ENCODE results near the gene ACSF3. TPM values are rescaled to one million over a fixed set of nuclear protein-coding genes. Genes with fewer than 3 reads are reported as not detected.

ACSF3 gene
- total RNA-seq, 3 donors from 2014 or later (not counting 1 experiment from before 2014, with no cell fraction given) = 45.0 to 71.4 (median 51.6) TPM

DNA sequence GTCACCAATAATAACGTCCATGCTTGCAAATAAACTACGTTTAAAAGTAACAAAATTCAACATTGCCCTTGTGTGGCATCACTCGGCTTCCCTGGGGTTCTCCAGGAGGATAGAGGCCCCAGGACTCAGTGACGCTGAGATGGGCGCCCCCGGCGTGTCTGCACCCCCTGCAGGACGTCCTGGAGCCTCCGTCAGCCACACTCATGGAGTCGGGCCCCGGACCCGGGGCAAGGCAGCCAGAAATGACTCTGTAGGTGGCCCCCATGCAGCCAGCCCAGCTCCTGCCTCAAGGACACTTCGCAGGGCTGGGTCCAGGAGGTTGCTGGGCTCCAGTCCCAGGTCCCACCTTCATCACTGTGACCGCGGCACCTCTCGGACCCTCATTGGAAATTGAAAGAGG lies 16.6 kb upstream of the ACSF3 start:
- DNase-seq (no peak), ATAC-seq (no peak)
- no peaks in the 10 kb centered on the region for H3K36me3 ChIP-seq (ENCODE audit: control insufficient read depth, insufficient read depth, low read length)
- intact Hi-C loops (cut with micrococcal nuclease) = no loop called here
- H3K27ac Mint-ChIP-seq = no peak overlapping the region
- no peaks in the 10 kb centered on the region for H3K9me3 ChIP-seq (ENCODE audit: control insufficient read depth, insufficient read depth, low read length)
- H3K4me3 ChIP-seq (ENCODE audit: low read length) = no peak overlapping the region
- no peaks in the 10 kb centered on the region for H3K9me3 Mint-ChIP-seq
- H3K27me3 Mint-ChIP-seq (ENCODE audit: low read depth in 2 of 2) = no peaks in the 10 kb centered on the region
- H3K4me1 Mint-ChIP-seq = no peaks in the 10 kb centered on the region
- H3K36me3 Mint-ChIP-seq = no peaks in the 10 kb centered on the region
- H3K4me3 Mint-ChIP-seq = no peak overlapping the region
- no peak overlapping the region for H3K27ac ChIP-seq (ENCODE audit: low read length)
- no peaks in the 10 kb centered on the region for H3K27me3 ChIP-seq (ENCODE audit: control insufficient read depth, insufficient read depth, low read length)
- WGBS (ENCODE audit: insufficient coverage) = 93% methylated on average over 16 of the region's 16 CpGs
- TF ChIP-seq, protein P1, sequence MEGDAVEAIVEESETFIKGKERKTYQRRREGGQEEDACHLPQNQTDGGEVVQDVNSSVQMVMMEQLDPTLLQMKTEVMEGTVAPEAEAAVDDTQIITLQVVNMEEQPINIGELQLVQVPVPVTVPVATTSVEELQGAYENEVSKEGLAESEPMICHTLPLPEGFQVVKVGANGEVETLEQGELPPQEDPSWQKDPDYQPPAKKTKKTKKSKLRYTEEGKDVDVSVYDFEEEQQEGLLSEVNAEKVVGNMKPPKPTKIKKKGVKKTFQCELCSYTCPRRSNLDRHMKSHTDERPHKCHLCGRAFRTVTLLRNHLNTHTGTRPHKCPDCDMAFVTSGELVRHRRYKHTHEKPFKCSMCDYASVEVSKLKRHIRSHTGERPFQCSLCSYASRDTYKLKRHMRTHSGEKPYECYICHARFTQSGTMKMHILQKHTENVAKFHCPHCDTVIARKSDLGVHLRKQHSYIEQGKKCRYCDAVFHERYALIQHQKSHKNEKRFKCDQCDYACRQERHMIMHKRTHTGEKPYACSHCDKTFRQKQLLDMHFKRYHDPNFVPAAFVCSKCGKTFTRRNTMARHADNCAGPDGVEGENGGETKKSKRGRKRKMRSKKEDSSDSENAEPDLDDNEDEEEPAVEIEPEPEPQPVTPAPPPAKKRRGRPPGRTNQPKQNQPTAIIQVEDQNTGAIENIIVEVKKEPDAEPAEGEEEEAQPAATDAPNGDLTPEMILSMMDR (IDR thresholded peaks at IDR 0.05) = no peak
- no peaks in the 10 kb centered on the region for H3K4me1 ChIP-seq (ENCODE audit: control insufficient read depth, insufficient read depth, low read length)

DNA sequence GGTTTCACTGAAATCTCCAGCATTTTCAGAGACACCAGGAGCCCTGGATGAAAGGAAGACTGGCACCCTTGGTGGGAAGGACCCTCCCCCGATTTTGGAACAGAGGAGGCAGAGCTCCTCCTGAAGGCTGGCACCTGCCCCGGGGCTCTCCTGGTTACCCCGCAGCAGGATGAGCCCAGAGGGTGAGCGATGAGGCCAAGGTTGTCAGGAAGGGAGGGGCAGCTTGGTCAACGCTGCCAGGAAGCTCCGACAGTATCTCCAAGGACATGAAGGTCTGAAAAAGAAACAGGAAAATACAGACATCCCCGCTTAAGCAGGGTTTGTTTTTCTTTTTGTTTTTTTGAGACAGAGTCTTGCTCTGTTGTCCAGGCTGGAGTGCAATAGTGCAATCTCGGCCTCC lies 15.5 kb upstream of the ACSF3 start:
- 88% methylated on average over 8 of the region's 8 CpGs for WGBS (ENCODE audit: insufficient coverage)
- DNase-seq (no peak), ATAC-seq (no peak)
- H3K27ac ChIP-seq (ENCODE audit: low read length) = no peak overlapping the region
- no peak overlapping the region for H3K4me3 ChIP-seq (ENCODE audit: low read length)
- no peak overlapping the region for H3K27ac Mint-ChIP-seq
- no peaks in the 10 kb centered on the region for H3K9me3 Mint-ChIP-seq
- H3K9me3 ChIP-seq (ENCODE audit: control insufficient read depth, insufficient read depth, low read length) = no peaks in the 10 kb centered on the region
- no peaks in the 10 kb centered on the region for H3K27me3 ChIP-seq (ENCODE audit: control insufficient read depth, insufficient read depth, low read length)
- H3K4me3 Mint-ChIP-seq = no peak overlapping the region
- H3K27me3 Mint-ChIP-seq (ENCODE audit: low read depth in 2 of 2) = no peaks in the 10 kb centered on the region
- TF ChIP-seq, protein P1 (IDR thresholded peaks at IDR 0.05) = no peak
- no peaks in the 10 kb centered on the region for H3K4me1 ChIP-seq (ENCODE audit: control insufficient read depth, insufficient read depth, low read length)
- H3K4me1 Mint-ChIP-seq = no peaks in the 10 kb centered on the region
- intact Hi-C loops (cut with micrococcal nuclease) = no loop called here
- H3K36me3 Mint-ChIP-seq = no peaks in the 10 kb centered on the region
- H3K36me3 ChIP-seq (ENCODE audit: control insufficient read depth, insufficient read depth, low read length) = no peaks in the 10 kb centered on the region

DNA sequence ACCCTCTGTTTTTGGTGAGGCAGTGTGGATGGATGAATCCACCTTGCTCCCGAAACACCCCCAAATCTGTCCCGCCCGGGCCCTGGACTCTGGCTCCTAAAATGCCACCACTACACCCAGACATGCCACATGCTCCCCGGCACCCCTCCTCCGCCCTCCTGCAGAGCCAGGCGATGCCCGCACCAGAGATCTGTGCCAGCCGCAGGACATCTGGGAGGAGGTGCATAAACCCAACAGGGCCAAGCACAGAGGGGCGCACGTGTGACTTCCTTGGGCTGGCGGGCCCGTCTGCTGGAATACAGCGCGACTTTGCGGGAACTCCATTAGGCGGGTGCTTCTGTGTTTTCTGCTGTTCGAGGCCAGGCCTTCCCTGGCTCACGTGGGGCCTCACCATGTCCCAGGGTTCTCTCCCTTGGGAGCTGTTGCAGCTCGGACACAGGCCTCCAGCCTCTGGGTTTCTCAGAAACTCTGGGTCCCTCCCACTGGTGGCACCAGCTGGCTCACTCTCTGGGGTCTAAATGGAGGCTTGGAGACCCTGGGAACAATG lies 14.1 kb upstream of the ACSF3 start:
- no peaks in the 10 kb centered on the region for H3K9me3 ChIP-seq (ENCODE audit: control insufficient read depth, insufficient read depth, low read length)
- no peaks in the 10 kb centered on the region for H3K27me3 ChIP-seq (ENCODE audit: control insufficient read depth, insufficient read depth, low read length)
- no peaks in the 10 kb centered on the region for H3K4me1 ChIP-seq (ENCODE audit: control insufficient read depth, insufficient read depth, low read length)
- intact Hi-C loops (cut with micrococcal nuclease) = no loop called here
- H3K27ac ChIP-seq (ENCODE audit: low read length) = no peak overlapping the region
- H3K4me3 ChIP-seq (ENCODE audit: low read length) = no peak overlapping the region
- Mint-ChIP-seq H3K4me1 (no peaks in the 10 kb centered on the region), H3K27me3 (ENCODE audit: low read depth in 2 of 2) (no peaks in the 10 kb centered on the region), H3K4me3 (no peak overlapping the region), H3K36me3 (no peaks in the 10 kb centered on the region), H3K9me3 (no peaks in the 10 kb centered on the region), H3K27ac (no peak overlapping the region)
- TF ChIP-seq, protein P1 (IDR thresholded peaks at IDR 0.05) = no peak
- no peak for ATAC-seq
- H3K36me3 ChIP-seq (ENCODE audit: control insufficient read depth, insufficient read depth, low read length) = no peaks in the 10 kb centered on the region
- DNase-seq = no peak
- WGBS (ENCODE audit: insufficient coverage) = 94% methylated on average over 19 of the region's 19 CpGs

DNA sequence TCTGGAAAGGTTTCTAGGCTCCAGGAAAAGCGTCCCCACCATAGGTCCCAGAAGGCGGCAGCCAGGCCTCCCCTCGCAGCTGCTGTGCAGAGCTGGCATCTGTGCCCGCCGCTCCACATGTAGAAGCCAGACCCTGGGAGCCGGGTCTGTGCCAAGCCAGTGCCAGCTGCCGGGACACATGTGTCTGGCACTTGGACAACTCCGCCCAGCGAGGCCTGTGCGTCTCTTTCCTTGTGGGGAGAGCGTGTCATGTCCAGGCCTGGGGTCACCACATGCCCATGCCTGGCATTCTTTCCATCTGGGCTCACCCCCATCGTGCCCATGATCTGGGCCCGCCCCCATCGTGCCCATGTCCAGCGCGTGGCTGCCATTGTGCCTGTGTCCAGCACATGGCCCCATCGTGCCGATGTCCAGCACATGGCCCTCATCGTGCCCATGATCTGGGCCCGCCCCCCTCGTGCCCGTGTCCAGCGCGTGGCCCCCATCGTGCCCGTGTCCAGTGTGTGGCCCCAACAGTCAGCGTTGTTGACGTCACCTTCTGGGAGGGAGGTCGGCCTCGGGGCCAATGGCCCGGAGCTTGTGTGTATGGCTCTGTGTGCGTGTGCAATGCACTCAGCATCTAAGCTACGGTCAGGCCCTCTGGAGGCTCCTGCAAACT lies 13.3 kb upstream of the ACSF3 start:
- H3K4me3 Mint-ChIP-seq = no peak overlapping the region
- Histone ChIP-seq H3K4me3 (ENCODE audit: low read length) (no peak overlapping the region), H3K36me3 (ENCODE audit: control insufficient read depth, insufficient read depth, low read length) (no peaks in the 10 kb centered on the region), H3K27ac (ENCODE audit: low read length) (no peak overlapping the region), H3K9me3 (ENCODE audit: control insufficient read depth, insufficient read depth, low read length) (no peaks in the 10 kb centered on the region), H3K4me1 (ENCODE audit: control insufficient read depth, insufficient read depth, low read length) (no peaks in the 10 kb centered on the region), H3K27me3 (ENCODE audit: control insufficient read depth, insufficient read depth, low read length) (no peaks in the 10 kb centered on the region)
- no peaks in the 10 kb centered on the region for H3K27me3 Mint-ChIP-seq (ENCODE audit: low read depth in 2 of 2)
- no peak for ATAC-seq
- no peak for DNase-seq
- intact Hi-C loops (cut with micrococcal nuclease) = no loop called here
- H3K4me1 Mint-ChIP-seq = no peaks in the 10 kb centered on the region
- no peak overlapping the region for H3K27ac Mint-ChIP-seq
- no peaks in the 10 kb centered on the region for H3K9me3 Mint-ChIP-seq
- H3K36me3 Mint-ChIP-seq = no peaks in the 10 kb centered on the region
- 92% methylated on average over 33 of the region's 33 CpGs for WGBS (ENCODE audit: insufficient coverage)
- TF ChIP-seq, protein P1 (IDR thresholded peaks at IDR 0.05) = no peak

Data from natural killer cell (primary cell).